Astrocyte (in vitro differentiated cells and primary cell): ENCODE data around the gene ERO1B.
"Not testable (repeated sequence)": the region's sequence is repeated elsewhere in the genome, so short reads cannot be mapped to it uniquely, and the experiment has no call there.

Experiments used
- CTCF ChIP-seq: IDR thresholded peaks from 2 replicates; pipeline ENCODE4 v1.5.1; 2011; ENCODE audit warnings: low read depth, mild to moderate bottlenecking, inconsistent platforms, low read length, moderate library complexity; ENCODE audit not compliant: insufficient read depth
- EZH2 ChIP-seq: IDR thresholded peaks from 2 replicates; pipeline ENCODE4 v1.6.1; 2012; ENCODE audit warnings: mild to moderate bottlenecking, low read length, inconsistent platforms; ENCODE audit not compliant: insufficient read depth

- TF ChIP-seq CTCF, EZH2: not testable (repeated sequence)
Observed at GRCh38 chr1:236186471-236186870, 95.3 kb downstream of the ERO1B start.
